Upper lobe of left lung (tissue), 4 donors: ENCODE data around the gene RPS6KA6.

Source experiments
- CTCF ChIP-seq, 6 experiments: fragments of 450-650 bp in 4 of 6; fragments of 200-600 bp in 2 of 6; sonication (generic) in 2 of 6; IDR thresholded peaks; one replicate each; pipeline ENCODE4 v1.5.1; 2016 to 2019; ENCODE audit warnings: antibody characterized with exemption in 6 of 6
- POLR2A ChIP-seq, 4 donors: fragments of 450-650 bp; IDR thresholded peaks; one replicate each; pipeline ENCODE4 v1.5.1; 2016 to 2017; ENCODE audit warnings: antibody characterized with exemption in 4 of 4, mild to moderate bottlenecking in 2 of 4
- POLR2AphosphoS5 ChIP-seq, 2 donors: sonication (generic); formaldehyde crosslinking; IDR thresholded peaks; one replicate each; pipeline ENCODE4 v1.5.1; 2017; ENCODE audit warnings: antibody characterized with exemption in 2 of 2

GRCh38 chrX:84170931-84171330 is 17.1 kb downstream of the RPS6KA6 start:
- no peak for TF ChIP-seq CTCF (IDR thresholded peaks at IDR 0.05)
- no peak for TF ChIP-seq POLR2A (IDR thresholded peaks at IDR 0.05)
- no peak for TF ChIP-seq POLR2AphosphoS5 (IDR thresholded peaks at IDR 0.05)
